SU-DHL-6 (cell line): ENCODE measurements around the gene NLGN1.

Experiments
- CTCF ChIP-seq: fragments of 200-600 bp; sonication (generic); IDR thresholded peaks from one replicate; pipeline ENCODE4 v1.5.1; 2017; ENCODE audit warnings: antibody characterized with exemption, mild to moderate bottlenecking, low read length, moderate library complexity; ENCODE audit not compliant: insufficient read depth, poor library complexity, severe bottlenecking
- EZH2phosphoT487 ChIP-seq: fragments of 200-600 bp; sonication (generic), shearing (Covaris generic); conservative IDR thresholded peaks from 2 replicates; pipeline ENCODE4 v1.6.1; 2018; ENCODE audit warnings: mild to moderate bottlenecking, antibody characterized with exemption, low read length, moderate library complexity, mixed read lengths

- TF ChIP-seq CTCF (no peak), EZH2phosphoT487 (no peak)
Observed at GRCh38 chr3:173617490-173617889, 219.9 kb downstream of the NLGN1 start.
